Measurements from ENCODE around the gene ZNF331.

DNA sequence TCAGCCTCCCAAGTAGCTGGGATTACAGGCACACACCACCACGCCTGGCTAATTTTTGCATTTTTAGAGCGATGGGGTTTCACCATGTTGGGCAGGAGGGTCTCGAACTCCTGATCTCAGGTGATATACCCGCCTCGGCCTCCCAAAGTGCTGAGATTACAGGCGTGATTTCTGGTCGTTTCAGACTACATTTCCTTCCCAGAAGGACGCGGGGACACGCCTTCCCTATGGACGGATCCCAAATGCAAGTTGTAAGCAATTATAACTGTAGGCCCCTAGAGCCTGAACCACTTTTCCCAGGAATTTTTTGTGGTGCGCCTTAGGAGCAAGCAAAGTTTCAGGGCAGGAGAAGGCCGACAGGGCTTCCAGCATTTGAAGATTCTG lies 17.8 kb upstream of the ZNF331 start:
- no peak for TF ChIP-seq CTCF (conservative IDR thresholded peaks at IDR 0.05; ENCODE audit: low read length)
- no peak for TF ChIP-seq EZH2phosphoT487 (IDR thresholded peaks at IDR 0.05; ENCODE audit: borderline replicate concordance)

Data from Loucy (cell line).